A673 (cell line): ENCODE data around the gene CMYA5. TPM values are rescaled to one million over a fixed set of nuclear protein-coding genes. Genes with fewer than 3 reads are reported as not detected.
A peak's percentile ranks its signal among the peaks of the same experiment; 100 is the strongest.

ENCODE experiments used
- BruUV-seq: library from RNA; stranded (reverse); fragments of 400-500 nt; replicated peaks from 2 replicates; lab custom pipeline; 2021; lab: Mats Ljungman, UMichigan
- CTCF ChIA-PET: fragments of 300-600 bp; sonication (Branson Sonifier 250); formaldehyde crosslinking; loops from one replicate; lab custom pipeline; 2022; ENCODE audit warnings: antibody characterized with exemption; lab: Charles Lee
- POLR2A ChIA-PET: fragments of 300-600 bp; sonication (Branson Sonifier 250); formaldehyde crosslinking; loops from one replicate; lab custom pipeline; 2022; ENCODE audit warnings: antibody characterized with exemption; ENCODE audit not compliant: low non-redundant PET; lab: Charles Lee
- DNase-seq: peaks from one replicate; pipeline ENCODE4 v3.0.0-alpha.2; 2015; ENCODE audit warnings: low spot score
- H3K27ac ChIP-seq: fragments of 200-600 bp; sonication (generic); 2 replicates; pipeline ENCODE4 v1.5.1; 2016; ENCODE audit warnings: mixed run types, low read depth, mild to moderate bottlenecking, mixed read lengths, antibody characterized with exemption, low read length; ENCODE audit not compliant: poor library complexity, severe bottlenecking
- H3K27me3 ChIP-seq: fragments of 200-600 bp; sonication (generic); replicated peaks from 2 replicates; pipeline ENCODE4 v1.6.1; 2017; ENCODE audit warnings: mixed run types, low read depth, mild to moderate bottlenecking, mixed read lengths, antibody characterized with exemption, low read length; ENCODE audit not compliant: insufficient read depth, poor library complexity
- H3K36me3 ChIP-seq: fragments of 200-600 bp; sonication (generic); 2 replicates; pipeline ENCODE4 v1.6.1; 2016; ENCODE audit warnings: mixed run types, mild to moderate bottlenecking, mixed read lengths, antibody characterized with exemption, low read length; ENCODE audit not compliant: insufficient read depth, poor library complexity, severe bottlenecking
- H3K4me1 ChIP-seq: fragments of 200-600 bp; sonication (generic); 2 replicates; pipeline ENCODE4 v1.6.1; 2017; ENCODE audit warnings: mixed run types, mild to moderate bottlenecking, mixed read lengths, antibody characterized with exemption, low read length; ENCODE audit not compliant: insufficient read depth, poor library complexity, severe bottlenecking
- H3K4me3 ChIP-seq: fragments of 200-600 bp; sonication (generic); 2 replicates; pipeline ENCODE4 v1.5.1; 2016; ENCODE audit warnings: low read depth, mixed run types, mild to moderate bottlenecking, mixed read lengths, low read length; ENCODE audit not compliant: poor library complexity, severe bottlenecking
- H3K9me3 ChIP-seq: fragments of 200-600 bp; sonication (generic); 2 replicates; pipeline ENCODE4 v1.6.1; 2016; ENCODE audit warnings: mixed run types, low read depth, mild to moderate bottlenecking, mixed read lengths, antibody characterized with exemption, low read length; ENCODE audit not compliant: poor library complexity, severe bottlenecking
- EZH2 ChIP-seq: fragments of 200-600 bp; sonication (generic); IDR thresholded peaks from 2 replicates; pipeline ENCODE4 v1.6.1; 2017; ENCODE audit warnings: borderline replicate concordance, low read depth, mild to moderate bottlenecking, mixed read lengths, antibody characterized with exemption, low read length; ENCODE audit not compliant: poor library complexity, severe bottlenecking
- intact Hi-C: fragments of 100-400 bp; cut with micrococcal nuclease; formaldehyde crosslinking; loops from one replicate; pipeline ENCODE4 v1.10.0; 2022; ENCODE audit not compliant: unreplicated experiment
- total RNA-seq: library from RNA; stranded (reverse); gene quantifications from 2 replicates; pipeline ENCODE4 v1.2.3, GENCODE V29; 2021
- TF ChIP-seq, protein P1 (sequence below): fragments of 300-800, 200-600 bp; sonication (generic); conservative IDR thresholded peaks from 2 replicates; pipeline ENCODE4 v1.5.1; 2017; ENCODE audit warnings: low read depth, mild to moderate bottlenecking, antibody characterized with exemption, low read length, moderate library complexity, mixed read lengths

CMYA5 gene
- total RNA-seq, 1 experiment from 2014 or later: 0.41 TPM

DNA sequence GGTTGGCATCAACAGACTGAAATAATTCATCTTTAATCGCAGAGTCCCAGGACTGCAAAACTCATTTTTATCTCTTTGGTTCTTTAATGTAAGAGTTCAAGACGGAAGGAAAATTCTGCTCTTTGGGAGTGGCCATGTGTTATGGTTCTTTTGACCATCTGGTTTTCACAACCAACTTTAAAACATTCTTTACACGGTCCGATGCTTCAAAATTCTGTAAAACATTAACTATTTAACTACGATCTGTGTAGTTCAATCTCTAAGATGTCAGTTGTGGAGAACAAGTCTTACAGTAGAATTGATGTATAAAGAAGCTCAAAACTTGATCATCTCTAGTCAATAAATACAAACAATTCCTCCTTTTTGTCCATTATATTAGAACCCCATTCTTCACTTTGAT, 83.0 kb downstream of the CMYA5 start:
- no peaks in the 10 kb centered on the region for H3K9me3 ChIP-seq
- no peaks in the 10 kb centered on the region for H3K27me3 ChIP-seq
- no peak overlapping the region for H3K27ac ChIP-seq
- H3K4me1 ChIP-seq: peaks cover 15% of the 10 kb centered on the region
- no peak overlapping the region for H3K4me3 ChIP-seq
- ChIA-PET POLR2A (no interaction called here), CTCF (no interaction called here)
- H3K36me3 ChIP-seq: no peaks in the 10 kb centered on the region
- TF ChIP-seq EZH2: no peak
- TF ChIP-seq, protein P1, sequence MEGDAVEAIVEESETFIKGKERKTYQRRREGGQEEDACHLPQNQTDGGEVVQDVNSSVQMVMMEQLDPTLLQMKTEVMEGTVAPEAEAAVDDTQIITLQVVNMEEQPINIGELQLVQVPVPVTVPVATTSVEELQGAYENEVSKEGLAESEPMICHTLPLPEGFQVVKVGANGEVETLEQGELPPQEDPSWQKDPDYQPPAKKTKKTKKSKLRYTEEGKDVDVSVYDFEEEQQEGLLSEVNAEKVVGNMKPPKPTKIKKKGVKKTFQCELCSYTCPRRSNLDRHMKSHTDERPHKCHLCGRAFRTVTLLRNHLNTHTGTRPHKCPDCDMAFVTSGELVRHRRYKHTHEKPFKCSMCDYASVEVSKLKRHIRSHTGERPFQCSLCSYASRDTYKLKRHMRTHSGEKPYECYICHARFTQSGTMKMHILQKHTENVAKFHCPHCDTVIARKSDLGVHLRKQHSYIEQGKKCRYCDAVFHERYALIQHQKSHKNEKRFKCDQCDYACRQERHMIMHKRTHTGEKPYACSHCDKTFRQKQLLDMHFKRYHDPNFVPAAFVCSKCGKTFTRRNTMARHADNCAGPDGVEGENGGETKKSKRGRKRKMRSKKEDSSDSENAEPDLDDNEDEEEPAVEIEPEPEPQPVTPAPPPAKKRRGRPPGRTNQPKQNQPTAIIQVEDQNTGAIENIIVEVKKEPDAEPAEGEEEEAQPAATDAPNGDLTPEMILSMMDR: no peak
- intact Hi-C loops: loop anchor here (5.0 kb wide), 1 partner anchor 210 kb away; no protein-coding TSS in a partner anchor
- BruUV-seq: no TSS peak
- no peak for DNase-seq

DNA sequence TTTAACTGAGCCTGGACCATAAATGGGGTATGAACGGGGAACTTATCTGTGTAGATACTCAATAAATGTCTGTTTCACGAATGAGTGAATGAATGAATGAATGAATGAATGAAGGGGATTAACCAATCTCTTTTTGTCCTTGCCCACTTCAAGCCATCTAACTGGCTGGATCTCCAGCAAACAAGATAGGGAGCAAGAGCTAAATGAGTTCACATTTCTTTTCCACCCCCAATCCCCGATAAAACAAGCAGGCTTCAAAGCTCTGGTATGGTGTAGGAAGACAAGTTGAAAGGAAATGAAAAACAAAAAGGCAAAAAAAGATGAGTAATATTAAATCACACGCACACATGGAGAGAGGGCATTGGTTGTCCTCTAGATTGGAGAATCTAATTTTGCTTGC, 84.0 kb downstream of the CMYA5 start:
- H3K27me3 ChIP-seq: no peaks in the 10 kb centered on the region
- peaks cover 15% of the 10 kb centered on the region for H3K4me1 ChIP-seq
- DNase-seq: no peak
- H3K4me3 ChIP-seq: no peak overlapping the region
- ChIA-PET POLR2A (no interaction called here), CTCF (no interaction called here)
- TF ChIP-seq, protein P1: no peak
- no peak for TF ChIP-seq EZH2
- H3K27ac ChIP-seq: no peak overlapping the region
- no peaks in the 10 kb centered on the region for H3K36me3 ChIP-seq
- BruUV-seq: no TSS peak
- intact Hi-C loops: loop anchor here (5.0 kb wide), 1 partner anchor 211 kb away; no protein-coding TSS in a partner anchor
- no peaks in the 10 kb centered on the region for H3K9me3 ChIP-seq

DNA sequence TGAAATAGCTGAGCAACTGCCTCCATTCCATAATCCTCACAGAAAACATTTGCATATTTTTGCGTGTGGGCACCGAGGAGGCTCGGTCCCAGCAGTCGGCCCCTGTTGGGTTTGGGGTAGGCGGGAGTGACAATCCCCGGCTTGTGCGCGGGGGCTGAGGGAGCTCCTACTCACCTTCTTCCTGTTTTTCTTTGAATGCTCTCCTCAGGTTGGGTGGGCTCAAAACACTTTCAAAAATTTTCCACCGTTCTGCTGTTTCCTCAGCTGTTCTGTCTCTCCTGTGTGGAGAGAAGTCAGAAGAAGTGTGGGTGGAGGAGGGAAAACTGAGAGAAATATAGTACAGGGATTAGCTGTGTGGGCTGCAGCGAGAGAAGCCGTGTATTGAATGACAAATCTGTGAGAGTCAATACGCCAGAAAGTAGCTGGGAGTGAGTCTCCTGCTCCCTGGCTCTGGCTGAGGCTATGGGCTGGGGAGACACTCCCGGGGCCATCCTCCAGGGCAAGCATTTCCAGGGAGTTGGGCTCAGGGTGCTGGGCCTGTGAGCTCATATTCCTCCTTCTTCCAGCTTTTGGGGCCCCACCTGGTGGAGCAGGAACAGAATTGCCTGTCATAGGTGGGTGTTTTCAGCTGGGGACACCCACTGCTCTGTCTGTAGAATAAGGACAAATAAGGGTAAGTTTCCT, 84.7 kb downstream of the CMYA5 start:
- H3K27ac ChIP-seq: no peak overlapping the region
- DNase-seq: peak; percentile 81
- intact Hi-C loops: loop anchor here (5.0 kb wide), 1 partner anchor 212 kb away; no protein-coding TSS in a partner anchor
- no peak for TF ChIP-seq EZH2
- TF ChIP-seq, protein P1: peak; percentile 56
- H3K27me3 ChIP-seq: no peaks in the 10 kb centered on the region
- CTCF ChIA-PET: interaction anchor here (0.6 kb wide), 1 partner anchor 190 kb away, joined by 3 read pairs; no protein-coding TSS in a partner anchor
- BruUV-seq: no TSS peak
- H3K4me3 ChIP-seq: peak overlapping the region; percentile 0
- H3K36me3 ChIP-seq: no peaks in the 10 kb centered on the region
- H3K9me3 ChIP-seq: no peaks in the 10 kb centered on the region
- POLR2A ChIA-PET: no interaction called here
- H3K4me1 ChIP-seq: peaks cover 15% of the 10 kb centered on the region
